Forelimb muscle (tissue), 1 donor: ENCODE data around the gene CCDC154. TPM values are rescaled to one million over a fixed set of nuclear protein-coding genes. Genes with fewer than 3 reads are reported as not detected.
"Not testable (repeated sequence)": the region's sequence is repeated elsewhere in the genome, so short reads cannot be mapped to it uniquely, and the experiment has no call there.

Experiments used
- DNase-seq: peaks from one replicate; pipeline ENCODE4 v3.0.0-alpha.2; 2013; ENCODE audit warnings: low read depth
- polyA plus RNA-seq: library from polyadenylated mRNA; unstranded; fragments of 120-200 nt; gene quantifications from one replicate; pipeline ENCODE4 v1.2.1, GENCODE V29; 2013; ENCODE audit not compliant: insufficient read length

CCDC154 gene, protein sequence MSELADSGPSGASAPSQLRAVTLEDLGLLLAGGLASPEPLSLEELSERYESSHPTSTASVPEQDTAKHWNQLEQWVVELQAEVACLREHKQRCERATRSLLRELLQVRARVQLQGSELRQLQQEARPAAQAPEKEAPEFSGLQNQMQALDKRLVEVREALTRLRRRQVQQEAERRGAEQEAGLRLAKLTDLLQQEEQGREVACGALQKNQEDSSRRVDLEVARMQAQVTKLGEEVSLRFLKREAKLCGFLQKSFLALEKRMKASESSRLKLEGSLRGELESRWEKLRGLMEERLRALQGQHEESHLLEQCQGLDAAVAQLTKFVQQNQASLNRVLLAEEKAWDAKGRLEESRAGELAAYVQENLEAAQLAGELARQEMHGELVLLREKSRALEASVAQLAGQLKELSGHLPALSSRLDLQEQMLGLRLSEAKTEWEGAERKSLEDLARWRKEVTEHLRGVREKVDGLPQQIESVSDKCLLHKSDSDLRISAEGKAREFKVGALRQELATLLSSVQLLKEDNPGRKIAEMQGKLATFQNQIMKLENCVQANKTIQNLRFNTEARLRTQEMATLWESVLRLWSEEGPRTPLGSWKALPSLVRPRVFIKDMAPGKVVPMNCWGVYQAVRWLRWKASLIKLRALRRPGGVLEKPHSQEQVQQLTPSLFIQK
- 2.3 TPM for polyA plus RNA-seq

- DNase-seq: no peak
These were observed at the start of gene CCDC154 for GRCh38 chr16:1443980-1444729. CCDC154 (minus strand) TSS chr16:1444556; CDS start chr16:1444322, 234 bp downstream.

DNA sequence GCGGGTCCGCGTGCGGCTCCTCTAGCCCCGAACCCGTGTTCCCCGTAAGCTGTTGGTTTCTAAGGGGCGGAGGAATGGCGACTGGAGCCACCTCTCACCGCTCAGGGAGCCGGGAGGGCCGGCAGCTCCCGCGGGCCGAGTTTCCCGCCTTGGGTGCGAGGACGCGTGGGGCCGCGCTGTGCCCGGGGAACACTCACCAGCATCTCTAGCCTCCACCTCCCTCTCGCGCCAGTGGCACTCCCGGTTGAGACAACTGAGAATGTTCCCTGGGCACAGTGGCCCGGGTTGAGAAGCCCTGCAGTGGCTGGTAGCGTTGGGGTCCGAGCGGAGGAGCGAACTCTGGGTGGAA, 49.4 kb upstream of the CCDC154 start:
- no peak for DNase-seq

GRCh38 chr16:1492923-1493745, 48.8 kb upstream of the CCDC154 start, which contains the start of gene TELO2:
TELO2 (plus strand) TSS chr16:1493360; CDS start chr16:1494282, 922 bp downstream.
- peak; percentile 24 for DNase-seq

DNA sequence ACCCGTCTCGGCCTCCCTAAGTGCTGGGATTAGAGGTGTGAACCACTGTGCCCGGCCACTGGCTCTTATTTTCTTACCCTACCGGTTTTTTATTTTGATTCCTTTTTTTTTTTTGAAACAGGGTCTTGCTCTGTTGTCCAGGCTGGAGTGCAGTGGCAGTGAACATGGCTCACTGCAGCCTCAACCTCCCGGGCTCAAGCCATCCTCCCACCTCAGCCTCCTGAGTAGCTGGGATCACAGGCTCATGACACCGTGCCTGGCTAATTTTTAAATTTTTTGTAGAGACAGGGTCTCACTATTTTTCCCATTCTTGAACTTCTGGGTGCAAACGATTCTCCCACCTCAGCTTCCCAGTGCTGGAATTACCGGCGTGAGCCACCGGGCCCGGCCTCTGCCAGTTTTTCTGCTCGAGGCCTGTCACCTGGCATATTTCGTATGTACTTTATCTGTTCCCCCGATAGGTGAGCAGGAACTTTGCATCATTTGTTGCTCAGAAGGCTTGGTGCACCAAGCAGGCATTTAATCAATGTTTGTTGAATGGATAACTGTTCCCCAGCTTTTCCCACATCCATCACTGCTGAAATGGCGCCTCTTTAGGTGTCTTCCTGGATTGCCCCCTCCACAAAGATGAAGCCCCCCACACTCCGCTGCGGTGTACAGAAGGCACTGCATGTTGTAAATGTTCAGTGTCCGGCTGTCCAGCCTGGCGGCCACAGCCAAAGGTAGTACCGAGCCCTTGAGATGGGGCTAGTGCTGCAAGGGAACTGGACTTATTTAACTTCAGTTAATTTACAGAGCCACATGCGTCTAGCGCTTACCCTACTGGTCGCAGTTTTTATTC, 47.9 kb upstream of the CCDC154 start:
- no peak for DNase-seq

GRCh38 chr16:1491327-1491726, 47.0 kb upstream of the CCDC154 start:
- no peak for DNase-seq

DNA sequence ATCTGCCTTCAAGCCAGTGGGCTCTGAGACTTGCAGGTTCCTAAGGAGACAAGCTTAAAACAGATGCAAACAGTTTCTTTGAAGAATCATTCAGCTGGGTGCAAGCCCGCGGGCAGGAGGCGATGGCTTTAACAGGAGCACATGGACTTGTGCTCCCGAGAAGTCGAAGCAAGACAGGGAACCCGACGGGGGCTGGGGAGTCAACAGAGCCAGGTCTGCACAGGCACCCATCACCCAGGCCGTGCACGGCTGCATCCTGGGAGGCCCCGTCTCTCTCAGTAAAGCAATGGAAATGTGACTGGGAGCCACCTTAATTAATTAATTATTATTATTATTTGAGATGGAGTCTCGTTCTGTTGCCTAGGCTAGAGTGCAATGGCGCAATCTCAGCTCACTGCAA, 44.7 kb upstream of the CCDC154 start:
- DNase-seq: no peak

GRCh38 chr16:1488619-1489018, 44.3 kb upstream of the CCDC154 start, which contains the start of gene PTX4:
PTX4 (minus strand) TSS chr16:1488944; CDS start chr16:1488909, 35 bp downstream.
- DNase-seq: no peak

- no peak for DNase-seq
These were observed 43.8 kb upstream of the CCDC154 start for GRCh38 chr16:1488054-1488601.

- no peak for DNase-seq
These were observed 43.2 kb upstream of the CCDC154 start for GRCh38 chr16:1487395-1488053.

- DNase-seq: no peak
These were observed 42.4 kb upstream of the CCDC154 start for GRCh38 chr16:1486551-1487390.

DNA sequence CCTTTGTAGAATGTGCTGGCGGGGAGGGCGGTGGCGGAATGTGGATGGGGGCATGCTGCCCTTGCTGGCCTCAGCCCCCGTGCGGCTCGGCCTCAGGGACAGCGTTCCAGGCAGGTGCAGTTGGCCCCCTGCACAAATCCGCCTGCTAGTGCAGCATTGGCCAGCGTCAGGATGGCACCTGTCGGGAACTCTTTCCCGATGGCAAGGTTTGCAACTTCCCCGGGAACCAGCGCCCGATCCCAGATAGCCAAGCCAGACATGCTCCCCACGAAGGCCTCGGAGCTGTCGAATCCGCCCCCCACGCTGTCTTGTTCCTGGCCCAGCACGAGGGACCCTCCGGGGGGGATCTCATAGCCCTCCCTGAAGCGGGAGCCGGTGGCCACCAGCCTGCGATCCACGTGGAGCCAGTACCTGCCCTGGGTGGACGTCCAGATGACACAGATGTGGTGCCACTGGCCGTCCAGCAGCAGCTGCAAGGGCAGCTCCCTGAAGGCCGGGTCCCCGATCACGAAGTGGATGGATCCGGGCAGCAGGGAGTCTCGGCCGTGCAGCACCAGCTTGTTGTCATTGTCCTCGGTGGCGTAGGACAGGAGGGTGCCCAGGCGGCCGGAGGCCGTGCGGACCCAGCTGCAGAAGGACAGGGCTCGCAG, 41.6 kb upstream of the CCDC154 start:
- DNase-seq: no peak

DNA sequence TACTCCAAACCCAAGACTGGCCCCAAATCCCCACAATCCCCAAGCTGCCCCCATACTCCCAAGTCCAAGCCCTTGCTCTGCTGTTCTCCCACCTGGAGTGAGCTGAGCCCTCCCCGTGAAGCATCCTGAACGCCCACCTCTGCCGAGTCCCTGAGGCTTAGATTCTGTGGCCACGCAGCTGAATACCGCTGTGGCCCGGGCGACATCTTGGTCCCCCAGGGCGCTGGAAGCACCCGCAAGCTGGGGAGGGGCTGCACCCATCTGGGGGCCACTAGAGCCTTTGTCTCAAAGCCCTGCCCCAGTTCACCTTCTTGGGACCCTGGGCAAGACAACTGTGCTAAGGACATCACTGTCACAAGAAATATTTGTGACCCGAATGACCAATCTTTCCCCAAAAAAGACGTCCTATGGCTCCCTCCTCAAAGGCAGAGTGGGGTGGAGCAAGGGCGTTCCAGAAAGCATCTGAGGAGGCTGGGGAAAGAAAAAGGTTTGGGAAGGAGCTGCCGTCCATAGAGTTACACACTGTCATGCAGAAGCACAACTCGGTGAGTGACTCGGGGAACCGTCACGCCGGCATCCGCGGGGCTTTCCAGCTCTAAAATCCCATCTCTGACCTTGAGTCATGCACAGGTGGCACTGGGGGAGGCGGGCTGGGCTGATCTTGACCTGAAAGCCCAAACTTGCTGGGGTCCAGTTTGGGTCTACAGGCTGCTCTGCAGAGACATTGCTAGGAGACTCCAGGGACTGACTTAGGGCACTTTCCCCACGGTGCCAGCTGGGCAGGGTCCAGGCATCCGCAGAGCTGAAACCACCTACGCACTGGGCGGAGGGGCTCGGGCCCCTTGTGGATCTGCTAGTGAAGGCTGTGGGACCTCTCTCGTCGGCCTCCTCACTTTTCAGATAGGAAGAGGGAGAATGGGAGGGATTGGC, 37.8 kb upstream of the CCDC154 start:
- no peak for DNase-seq

DNA sequence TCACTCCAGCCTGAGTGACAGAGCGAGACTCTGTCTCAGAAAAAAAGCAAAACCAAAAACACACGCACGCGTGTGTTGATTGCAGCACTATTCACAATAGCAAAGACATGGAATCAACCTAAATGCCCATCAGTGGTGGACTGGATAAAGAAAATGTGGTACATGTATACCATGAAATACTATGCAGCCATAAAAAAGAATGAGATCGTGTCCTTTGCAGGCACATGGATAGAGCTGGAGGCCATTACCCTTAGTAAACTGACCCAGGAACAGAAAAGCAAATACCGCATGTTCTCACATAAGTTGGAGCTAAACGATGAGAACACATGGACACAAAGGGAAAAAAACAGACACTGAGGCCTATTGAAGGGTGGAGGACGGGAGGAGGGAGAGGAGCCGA, 34.6 kb upstream of the CCDC154 start:
- not testable (repeated sequence) for DNase-seq

DNA sequence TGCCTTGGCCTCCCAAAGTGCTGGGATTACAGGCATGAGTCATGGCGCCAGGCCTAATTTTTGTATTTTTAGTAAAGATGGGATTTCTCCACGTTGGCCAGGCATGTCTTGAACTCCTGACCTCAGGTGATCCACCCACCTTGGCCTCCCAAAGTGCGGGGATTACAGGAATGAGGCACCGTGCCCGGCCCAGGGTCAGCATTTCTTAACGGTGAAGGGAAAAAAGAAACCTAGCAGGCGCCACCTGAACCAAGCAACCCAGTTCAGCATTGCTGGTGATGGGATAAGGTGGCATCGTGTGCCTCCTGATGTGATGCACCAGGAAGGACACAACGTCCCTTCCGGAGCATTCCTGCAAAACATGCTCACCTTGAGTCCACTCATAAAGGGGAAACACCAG, 32.7 kb upstream of the CCDC154 start:
- no peak for DNase-seq

GRCh38 chr16:1475552-1476114, 31.3 kb upstream of the CCDC154 start:
- no peak for DNase-seq

DNA sequence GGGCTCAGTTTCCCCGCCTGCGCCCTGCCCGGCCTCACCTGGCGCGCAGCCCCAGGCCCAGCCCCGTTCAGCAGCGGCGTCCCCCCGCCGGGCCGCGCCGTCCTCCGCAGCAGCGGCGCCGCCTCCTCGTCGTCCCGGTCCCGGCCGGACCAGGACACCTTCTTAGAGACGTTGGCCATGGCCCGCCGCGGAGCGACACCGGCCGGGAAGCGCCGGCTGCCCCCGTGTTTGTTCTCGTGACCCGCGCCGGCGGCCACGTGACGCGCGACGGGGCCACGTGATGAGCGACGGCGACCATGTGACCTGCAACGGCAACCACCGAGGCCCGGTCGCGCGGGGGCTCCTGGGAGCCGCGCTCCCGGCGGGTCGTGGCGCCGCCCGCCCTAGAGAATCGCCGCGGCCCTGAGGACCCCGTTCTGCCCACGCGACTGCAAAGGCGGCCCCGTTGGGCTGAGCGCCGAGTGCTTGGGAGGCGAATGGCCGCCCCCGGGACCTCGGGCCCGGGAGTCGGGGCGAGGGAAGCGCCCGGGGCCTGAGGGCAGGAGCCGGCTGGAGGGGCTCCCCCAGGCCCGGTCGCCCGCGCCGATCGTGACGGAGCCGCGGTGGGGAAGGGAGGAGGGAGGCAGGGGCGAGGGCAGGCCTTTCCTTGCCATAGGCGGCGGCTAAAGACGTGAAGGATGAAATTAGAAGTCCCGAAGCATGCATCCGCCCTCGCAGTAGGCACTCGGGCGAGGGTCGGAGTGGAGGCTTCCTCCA, 30.6 kb upstream of the CCDC154 start, which contains the start of gene CLCN7:
Gene CLCN7, minus strand, starts transcription at position 233 of the 756 bp plus-strand sequence. Its CDS starts 54 bp downstream, at position 179.
- DNase-seq: peak; percentile 44
